ENCODE results near the gene RIPK4.

Gene RIPK4

GRCh38 chr21:41712201-41712600, 54.7 kb downstream of the RIPK4 start:
- no peak for TF ChIP-seq PKNOX1 (IDR thresholded peaks at IDR 0.05)
- no peak for TF ChIP-seq FOXM1 (IDR thresholded peaks at IDR 0.05; ENCODE audit: borderline replicate concordance)
- no peak for TF ChIP-seq FOXK2 (IDR thresholded peaks at IDR 0.05)
- no peak for TF ChIP-seq NFRKB (IDR thresholded peaks at IDR 0.05)
- TF ChIP-seq CTBP1 (IDR thresholded peaks at IDR 0.05; ENCODE audit: borderline replicate concordance): no peak
- no peak for TF ChIP-seq ELF4 (IDR thresholded peaks at IDR 0.05)
- no peak for TF ChIP-seq ARNT (IDR thresholded peaks at IDR 0.05)
- no peak for TF ChIP-seq BHLHE40 (IDR thresholded peaks at IDR 0.05; ENCODE audit: borderline replicate concordance)
- no peak for TF ChIP-seq TARDBP (IDR thresholded peaks at IDR 0.05)
- DNase-seq (ENCODE audit: extremely low spot score): no peak
- ChIA-PET CTCF (no interaction called here), POLR2A (no interaction called here)

GRCh38 chr21:41711416-41712007, 55.3 kb downstream of the RIPK4 start:
- ChIA-PET CTCF (no interaction called here), POLR2A (no interaction called here)
- TF ChIP-seq L3MBTL2 (conservative IDR thresholded peaks at IDR 0.05) (no peak), FOXA1 (IDR thresholded peaks at IDR 0.05) (no peak), FOXM1 (IDR thresholded peaks at IDR 0.05; ENCODE audit: borderline replicate concordance) (no peak), ARNT (IDR thresholded peaks at IDR 0.05) (no peak), ELF4 (IDR thresholded peaks at IDR 0.05) (no peak), FOXK2 (IDR thresholded peaks at IDR 0.05) (no peak), BHLHE40 (IDR thresholded peaks at IDR 0.05; ENCODE audit: borderline replicate concordance) (no peak), NFRKB (IDR thresholded peaks at IDR 0.05) (no peak), HDGF (IDR thresholded peaks at IDR 0.05; ENCODE audit: borderline replicate concordance) (no peak), LEF1 (IDR thresholded peaks at IDR 0.05; ENCODE audit: borderline replicate concordance) (no peak), SP1 (IDR thresholded peaks at IDR 0.05) (no peak), SUZ12 (IDR thresholded peaks at IDR 0.05) (no peak), ZNF384 (IDR thresholded peaks at IDR 0.05) (no peak), TARDBP (IDR thresholded peaks at IDR 0.05) (no peak), PKNOX1 (IDR thresholded peaks at IDR 0.05) (no peak), CTBP1 (IDR thresholded peaks at IDR 0.05; ENCODE audit: borderline replicate concordance) (no peak)
- no peak for DNase-seq (ENCODE audit: extremely low spot score)

- POLR2A ChIA-PET: no interaction called here
- no peak for DNase-seq (ENCODE audit: extremely low spot score)
- CTCF ChIA-PET: no interaction called here
- no peak for TF ChIP-seq HDGF (IDR thresholded peaks at IDR 0.05; ENCODE audit: borderline replicate concordance)
- TF ChIP-seq ARNT (IDR thresholded peaks at IDR 0.05): no peak
- TF ChIP-seq LEF1 (IDR thresholded peaks at IDR 0.05; ENCODE audit: borderline replicate concordance): no peak
- TF ChIP-seq SUZ12 (IDR thresholded peaks at IDR 0.05): no peak
- TF ChIP-seq NFRKB (IDR thresholded peaks at IDR 0.05): no peak
- TF ChIP-seq ELF4 (IDR thresholded peaks at IDR 0.05): no peak
- no peak for TF ChIP-seq PKNOX1 (IDR thresholded peaks at IDR 0.05)
- TF ChIP-seq FOXA1 (IDR thresholded peaks at IDR 0.05): no peak
- no peak for TF ChIP-seq TARDBP (IDR thresholded peaks at IDR 0.05)
- no peak for TF ChIP-seq FOXM1 (IDR thresholded peaks at IDR 0.05; ENCODE audit: borderline replicate concordance)
- no peak for TF ChIP-seq CTBP1 (IDR thresholded peaks at IDR 0.05; ENCODE audit: borderline replicate concordance)
- TF ChIP-seq FOXK2 (IDR thresholded peaks at IDR 0.05): no peak
- no peak for TF ChIP-seq L3MBTL2 (conservative IDR thresholded peaks at IDR 0.05)
- TF ChIP-seq SP1 (IDR thresholded peaks at IDR 0.05): no peak
- TF ChIP-seq ZNF384 (IDR thresholded peaks at IDR 0.05): no peak
- no peak for TF ChIP-seq BHLHE40 (IDR thresholded peaks at IDR 0.05; ENCODE audit: borderline replicate concordance)
Measured at GRCh38 chr21:41710823-41711160, 56.1 kb downstream of the RIPK4 start.

- CTCF ChIA-PET: no interaction called here
- no peak for DNase-seq (ENCODE audit: extremely low spot score)
- TF ChIP-seq FOXA1 (IDR thresholded peaks at IDR 0.05) (no peak), HDGF (IDR thresholded peaks at IDR 0.05; ENCODE audit: borderline replicate concordance) (no peak), BHLHE40 (IDR thresholded peaks at IDR 0.05; ENCODE audit: borderline replicate concordance) (no peak), ARNT (IDR thresholded peaks at IDR 0.05) (no peak), PKNOX1 (IDR thresholded peaks at IDR 0.05) (no peak), FOXK2 (IDR thresholded peaks at IDR 0.05) (no peak), ELF4 (IDR thresholded peaks at IDR 0.05) (no peak), FOXM1 (IDR thresholded peaks at IDR 0.05; ENCODE audit: borderline replicate concordance) (no peak), SUZ12 (IDR thresholded peaks at IDR 0.05) (no peak), SP1 (IDR thresholded peaks at IDR 0.05) (no peak), LEF1 (IDR thresholded peaks at IDR 0.05; ENCODE audit: borderline replicate concordance) (no peak), NFRKB (IDR thresholded peaks at IDR 0.05) (no peak), L3MBTL2 (conservative IDR thresholded peaks at IDR 0.05) (no peak), TARDBP (IDR thresholded peaks at IDR 0.05) (no peak), ZNF384 (IDR thresholded peaks at IDR 0.05) (no peak), CTBP1 (IDR thresholded peaks at IDR 0.05; ENCODE audit: borderline replicate concordance) (no peak)
- POLR2A ChIA-PET: no interaction called here
Measured at GRCh38 chr21:41709965-41710822, 56.7 kb downstream of the RIPK4 start.

- POLR2A ChIA-PET: no interaction called here
- TF ChIP-seq FOXM1 (IDR thresholded peaks at IDR 0.05; ENCODE audit: borderline replicate concordance): no peak
- no peak for TF ChIP-seq FOXA1 (IDR thresholded peaks at IDR 0.05)
- CTCF ChIA-PET: no interaction called here
- no peak for DNase-seq (ENCODE audit: extremely low spot score)
Measured at GRCh38 chr21:41709166-41709565, 57.7 kb downstream of the RIPK4 start.

Measured in HEK293T (cell line).